Tibial nerve (tissue), 4 donors: ENCODE results near the gene GLUD1.

Experiments
- EP300 ChIP-seq, 2 donors: sonication (generic); formaldehyde crosslinking; IDR thresholded peaks; one replicate each; pipeline ENCODE4 v1.6.1; 2017; ENCODE audit warnings: antibody characterized with exemption in 2 of 2, mild to moderate bottlenecking in 1 of 2
- POLR2A ChIP-seq, 2 donors: fragments of 450-650 bp; IDR thresholded peaks; one replicate each; pipeline ENCODE4 v1.6.1; 2017; ENCODE audit warnings: antibody characterized with exemption in 2 of 2, mild to moderate bottlenecking in 2 of 2, moderate library complexity in 2 of 2
- TF ChIP-seq, protein P1 (sequence below), 5 experiments: fragments of 200-600 bp in 3 of 5; fragments of 450-650 bp in 2 of 5; sonication (generic) in 3 of 5; IDR thresholded peaks; one replicate each; pipeline ENCODE4 v1.5.1; 2016 to 2019; ENCODE audit warnings: antibody characterized with exemption in 5 of 5, mild to moderate bottlenecking in 3 of 5, moderate library complexity in 2 of 5

DNA sequence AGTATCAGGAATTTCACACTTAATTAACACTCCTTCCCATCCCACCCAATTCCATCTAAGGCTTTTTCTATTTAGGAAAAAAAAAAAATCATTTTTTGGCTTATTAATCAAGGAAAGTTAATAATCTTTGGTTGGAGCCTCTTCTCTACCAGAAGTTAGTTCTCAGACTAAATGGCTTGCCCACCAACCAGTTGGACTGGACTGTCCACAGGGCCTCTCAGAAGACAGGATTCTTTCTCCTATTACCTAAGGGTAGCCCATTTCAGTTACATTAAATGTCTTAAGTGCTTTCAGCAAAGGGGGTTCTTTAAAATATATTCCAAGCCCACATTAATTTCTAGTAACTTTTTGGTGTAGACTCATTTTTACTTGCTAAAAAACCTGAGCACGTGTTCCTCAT lies 35.2 kb downstream of the GLUD1 start:
- TF ChIP-seq, protein P1, sequence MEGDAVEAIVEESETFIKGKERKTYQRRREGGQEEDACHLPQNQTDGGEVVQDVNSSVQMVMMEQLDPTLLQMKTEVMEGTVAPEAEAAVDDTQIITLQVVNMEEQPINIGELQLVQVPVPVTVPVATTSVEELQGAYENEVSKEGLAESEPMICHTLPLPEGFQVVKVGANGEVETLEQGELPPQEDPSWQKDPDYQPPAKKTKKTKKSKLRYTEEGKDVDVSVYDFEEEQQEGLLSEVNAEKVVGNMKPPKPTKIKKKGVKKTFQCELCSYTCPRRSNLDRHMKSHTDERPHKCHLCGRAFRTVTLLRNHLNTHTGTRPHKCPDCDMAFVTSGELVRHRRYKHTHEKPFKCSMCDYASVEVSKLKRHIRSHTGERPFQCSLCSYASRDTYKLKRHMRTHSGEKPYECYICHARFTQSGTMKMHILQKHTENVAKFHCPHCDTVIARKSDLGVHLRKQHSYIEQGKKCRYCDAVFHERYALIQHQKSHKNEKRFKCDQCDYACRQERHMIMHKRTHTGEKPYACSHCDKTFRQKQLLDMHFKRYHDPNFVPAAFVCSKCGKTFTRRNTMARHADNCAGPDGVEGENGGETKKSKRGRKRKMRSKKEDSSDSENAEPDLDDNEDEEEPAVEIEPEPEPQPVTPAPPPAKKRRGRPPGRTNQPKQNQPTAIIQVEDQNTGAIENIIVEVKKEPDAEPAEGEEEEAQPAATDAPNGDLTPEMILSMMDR (IDR thresholded peaks at IDR 0.05) = no peak
- TF ChIP-seq POLR2A (IDR thresholded peaks at IDR 0.05) (no peak), EP300 (IDR thresholded peaks at IDR 0.05) (no peak)
